Choroid plexus epithelial cell (primary cell): Measurements from ENCODE around the gene NAV3.
"Not testable (repeated sequence)": the region's sequence is repeated elsewhere in the genome, so short reads cannot be mapped to it uniquely, and the experiment has no call there.

ENCODE experiments used
- DNase-seq: peaks from one replicate; pipeline ENCODE4 v3.0.0-alpha.2; 2010; ENCODE audit warnings: low read depth
- H3K4me3 ChIP-seq: 2 replicates; pipeline ENCODE4 v1.5.1; 2011; ENCODE audit warnings: low read depth, mild to moderate bottlenecking, control low read depth, low read length, moderate library complexity
- CTCF ChIP-seq: conservative IDR thresholded peaks from 2 replicates; pipeline ENCODE4 v1.5.1; 2011; ENCODE audit warnings: low read depth, mild to moderate bottlenecking, control low read depth, inconsistent platforms, low read length, moderate library complexity

NAV3 gene

GRCh38 chr12:78096909-78097597 is 266.4 kb downstream of the NAV3 start:
- peak; percentile 59 for TF ChIP-seq CTCF
- H3K4me3 ChIP-seq: no peak overlapping the region
- peak; percentile 87 for DNase-seq

- no peak for DNase-seq
- TF ChIP-seq CTCF: no peak
- H3K4me3 ChIP-seq: no peak overlapping the region
Measured at GRCh38 chr12:78099806-78100205, 269.1 kb downstream of the NAV3 start.

GRCh38 chr12:78101113-78101876 is 270.6 kb downstream of the NAV3 start:
- DNase-seq: no peak
- H3K4me3 ChIP-seq: no peak overlapping the region
- TF ChIP-seq CTCF: no peak

GRCh38 chr12:78101946-78102635 is 271.4 kb downstream of the NAV3 start:
- no peak for DNase-seq
- TF ChIP-seq CTCF: no peak
- no peak overlapping the region for H3K4me3 ChIP-seq

- H3K4me3 ChIP-seq, DNase-seq: not testable (repeated sequence)
Measured at GRCh38 chr12:78102801-78103200, 272.1 kb downstream of the NAV3 start.

- DNase-seq: no peak
- no peak for TF ChIP-seq CTCF
- H3K4me3 ChIP-seq: no peak overlapping the region
Measured at GRCh38 chr12:78115889-78116288, 285.2 kb downstream of the NAV3 start.

GRCh38 chr12:78118036-78118435 is 287.3 kb downstream of the NAV3 start:
- TF ChIP-seq CTCF: peak; percentile 36
- H3K4me3 ChIP-seq: no peak overlapping the region
- DNase-seq: peak; percentile 16
